Cardiac muscle cell (in vitro differentiated cells and primary cell): ENCODE results near the gene INO80C. TPM values are rescaled to one million over a fixed set of nuclear protein-coding genes. Genes with fewer than 3 reads are reported as not detected.
A peak's percentile ranks its signal among the peaks of the same experiment; 100 is the strongest.

Experiments
- DNase-seq, 2 donors: peaks; one replicate each; pipeline versions ENCODE4 v3.0.0 to v3.0.0-alpha.2; 2010 to 2017; ENCODE audit warnings: low read depth in 1 of 2, low spot score in 1 of 2
- H3K27ac ChIP-seq: fragments of 200-600 bp; sonication (generic); 2 replicates; pipeline ENCODE4 v1.5.1; 2016
- H3K27me3 ChIP-seq: fragments of 200-600 bp; sonication (generic); 2 replicates; pipeline ENCODE4 v1.6.0; 2016; ENCODE audit warnings: control low read depth
- H3K36me3 ChIP-seq: fragments of 200-600 bp; sonication (generic); 2 replicates; pipeline ENCODE4 v1.5.1; 2016; ENCODE audit warnings: control low read depth
- H3K4me1 ChIP-seq: fragments of 200-600 bp; sonication (generic); 2 replicates; pipeline ENCODE4 v1.8.1; 2017; ENCODE audit warnings: low read depth, mild to moderate bottlenecking, mixed run types
- H3K4me3 ChIP-seq: fragments of 200-600 bp; sonication (generic); 2 replicates; pipeline ENCODE4 v1.5.1; 2016; ENCODE audit warnings: mild to moderate bottlenecking
- H3K9me3 ChIP-seq: fragments of 200-600 bp; sonication (generic); 2 replicates; pipeline ENCODE4 v1.5.1; 2017; ENCODE audit warnings: low read depth, mild to moderate bottlenecking, control low read depth
- polyA plus RNA-seq: library from polyadenylated mRNA; unstranded; fragments of >200 nt; fragmentation: Nextera tagmentation; extraction: Ambion mirVana; gene quantifications from 2 replicates; pipeline ENCODE4 v1.2.1, GENCODE V29; 2016
- total RNA-seq: library from RNA; depleted of rRNA; stranded (reverse); fragments of >200 nt; gene quantifications from 2 replicates; pipeline ENCODE4 v1.2.3, GENCODE V29; 2016
- TF ChIP-seq, protein P1 (sequence below): IDR thresholded peaks from 2 replicates; pipeline ENCODE4 v1.5.1; 2012; ENCODE audit warnings: low read depth, mild to moderate bottlenecking, low read length

INO80C gene
- total and polyA plus RNA-seq, 2 experiments from 2014 or later: 13.5 to 27.8 TPM

DNA sequence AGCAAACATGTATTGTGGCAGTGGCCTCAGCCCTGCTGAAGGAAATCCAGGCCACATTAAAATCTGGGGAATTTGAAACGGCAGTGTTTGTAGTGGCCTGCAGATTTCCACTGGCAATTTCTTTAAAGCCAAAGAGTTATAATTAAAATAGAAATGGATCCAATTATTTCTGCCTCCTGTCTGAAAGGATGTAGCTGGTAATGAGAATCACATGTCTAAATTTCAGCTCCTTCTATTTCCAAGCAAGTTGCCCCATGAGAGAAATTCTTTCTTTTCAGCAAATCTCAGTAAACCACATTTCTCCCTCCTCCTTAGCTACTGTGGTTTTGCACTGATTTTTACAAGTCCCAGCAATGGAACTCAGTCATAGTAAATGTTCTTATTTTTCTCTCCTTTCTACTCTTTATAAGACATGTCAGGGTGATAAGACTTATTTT is 65.2 kb downstream of the INO80C start:
- no peak overlapping the region for H3K4me3 ChIP-seq
- H3K27ac ChIP-seq: no peak overlapping the region
- H3K36me3 ChIP-seq: no peaks in the 10 kb centered on the region
- no peaks in the 10 kb centered on the region for H3K9me3 ChIP-seq
- peak in 1 of 2 donors; percentile 55 for DNase-seq
- TF ChIP-seq, protein P1, sequence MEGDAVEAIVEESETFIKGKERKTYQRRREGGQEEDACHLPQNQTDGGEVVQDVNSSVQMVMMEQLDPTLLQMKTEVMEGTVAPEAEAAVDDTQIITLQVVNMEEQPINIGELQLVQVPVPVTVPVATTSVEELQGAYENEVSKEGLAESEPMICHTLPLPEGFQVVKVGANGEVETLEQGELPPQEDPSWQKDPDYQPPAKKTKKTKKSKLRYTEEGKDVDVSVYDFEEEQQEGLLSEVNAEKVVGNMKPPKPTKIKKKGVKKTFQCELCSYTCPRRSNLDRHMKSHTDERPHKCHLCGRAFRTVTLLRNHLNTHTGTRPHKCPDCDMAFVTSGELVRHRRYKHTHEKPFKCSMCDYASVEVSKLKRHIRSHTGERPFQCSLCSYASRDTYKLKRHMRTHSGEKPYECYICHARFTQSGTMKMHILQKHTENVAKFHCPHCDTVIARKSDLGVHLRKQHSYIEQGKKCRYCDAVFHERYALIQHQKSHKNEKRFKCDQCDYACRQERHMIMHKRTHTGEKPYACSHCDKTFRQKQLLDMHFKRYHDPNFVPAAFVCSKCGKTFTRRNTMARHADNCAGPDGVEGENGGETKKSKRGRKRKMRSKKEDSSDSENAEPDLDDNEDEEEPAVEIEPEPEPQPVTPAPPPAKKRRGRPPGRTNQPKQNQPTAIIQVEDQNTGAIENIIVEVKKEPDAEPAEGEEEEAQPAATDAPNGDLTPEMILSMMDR: no peak
- H3K4me1 ChIP-seq: no peaks in the 10 kb centered on the region
- no peaks in the 10 kb centered on the region for H3K27me3 ChIP-seq

DNA sequence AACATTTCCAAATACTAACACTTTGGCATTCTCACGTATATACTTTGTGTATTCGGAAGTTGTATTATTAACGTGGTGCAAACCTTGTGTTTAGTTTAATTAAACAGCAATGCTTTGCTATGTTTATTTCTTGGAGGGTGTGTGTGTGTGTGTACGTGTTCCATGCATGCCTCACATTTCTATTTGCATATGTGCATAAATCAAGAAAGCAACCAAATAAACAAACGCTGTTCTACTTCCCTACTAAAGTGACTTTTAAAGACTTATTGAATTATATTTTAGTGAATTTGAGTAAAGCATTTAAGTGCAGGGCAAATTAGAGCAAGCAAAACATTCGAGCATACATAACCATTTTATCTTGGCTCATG is 66.4 kb downstream of the INO80C start:
- TF ChIP-seq, protein P1: no peak
- no peak for DNase-seq
- no peak overlapping the region for H3K27ac ChIP-seq

DNA sequence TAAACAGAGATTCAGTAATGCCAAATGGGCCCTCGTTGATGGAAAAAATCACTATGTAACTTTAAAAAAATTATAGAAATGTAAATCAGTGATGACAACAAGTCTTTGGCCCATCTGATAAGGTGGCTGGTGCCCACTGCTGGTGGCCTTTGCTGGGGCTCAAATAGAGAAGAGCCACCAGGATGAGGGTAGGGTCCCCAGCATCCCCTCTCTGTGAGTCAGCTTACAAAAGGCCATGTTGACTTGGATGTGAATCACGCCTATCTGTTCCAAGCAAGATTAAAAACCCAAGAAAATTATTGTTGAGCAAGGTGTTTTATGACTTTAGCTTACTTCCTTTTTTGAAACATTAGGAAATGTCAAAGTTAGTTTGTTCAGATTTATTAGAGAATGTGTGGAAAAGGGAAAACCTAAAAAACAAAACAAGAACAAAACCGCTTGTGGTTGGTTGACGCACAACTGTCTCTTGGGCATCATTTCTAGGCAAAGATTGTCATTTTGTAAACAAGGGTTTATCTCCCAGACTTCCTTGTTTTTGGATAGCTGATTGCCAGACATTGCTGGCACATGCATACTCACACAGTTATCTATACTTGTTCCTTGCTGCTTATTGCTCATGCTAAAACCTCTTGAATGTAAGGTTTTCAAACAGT is 66.9 kb downstream of the INO80C start:
- TF ChIP-seq, protein P1: no peak
- H3K9me3 ChIP-seq: no peaks in the 10 kb centered on the region
- H3K27ac ChIP-seq: no peak overlapping the region
- no peaks in the 10 kb centered on the region for H3K36me3 ChIP-seq
- no peaks in the 10 kb centered on the region for H3K27me3 ChIP-seq
- peak in 1 of 2 donors; percentile 61 for DNase-seq
- H3K4me3 ChIP-seq: no peak overlapping the region
- H3K4me1 ChIP-seq: no peaks in the 10 kb centered on the region

More for the DNA sequence above, 66.4 kb downstream of the INO80C start:
- Histone ChIP-seq H3K36me3 (no peaks in the 10 kb centered on the region), H3K9me3 (no peaks in the 10 kb centered on the region), H3K27me3 (no peaks in the 10 kb centered on the region), H3K4me3 (no peak overlapping the region), H3K4me1 (no peaks in the 10 kb centered on the region)

- TF ChIP-seq, protein P1: no peak
- no peak for DNase-seq
- no peaks in the 10 kb centered on the region for H3K27me3 ChIP-seq
- H3K4me1 ChIP-seq: no peaks in the 10 kb centered on the region
- H3K36me3 ChIP-seq: no peaks in the 10 kb centered on the region
- H3K4me3 ChIP-seq: no peak overlapping the region
- no peak overlapping the region for H3K27ac ChIP-seq
- no peaks in the 10 kb centered on the region for H3K9me3 ChIP-seq
These were observed 71.0 kb downstream of the INO80C start for GRCh38 chr18:35426786-35427185.

GRCh38 chr18:35424356-35424755 is 73.4 kb downstream of the INO80C start:
- H3K4me3 ChIP-seq: no peak overlapping the region
- H3K4me1 ChIP-seq: no peaks in the 10 kb centered on the region
- H3K27me3 ChIP-seq: no peaks in the 10 kb centered on the region
- H3K36me3 ChIP-seq: no peaks in the 10 kb centered on the region
- DNase-seq: no peak
- H3K27ac ChIP-seq: no peak overlapping the region
- TF ChIP-seq, protein P1: no peak
- H3K9me3 ChIP-seq: no peaks in the 10 kb centered on the region
